NCI-H510A treated with DMSO at 0.1 percent for 48 hours (cell line): ENCODE measurements around the gene CD81.
"Not testable (repeated sequence)": the region's sequence is repeated elsewhere in the genome, so short reads cannot be mapped to it uniquely, and the experiment has no call there.

Experiments used
- DNase-seq: peaks from one replicate; lab custom pipeline; 2025; lab: John Stamatoyannopoulos, UW

CD81 gene

DNA sequence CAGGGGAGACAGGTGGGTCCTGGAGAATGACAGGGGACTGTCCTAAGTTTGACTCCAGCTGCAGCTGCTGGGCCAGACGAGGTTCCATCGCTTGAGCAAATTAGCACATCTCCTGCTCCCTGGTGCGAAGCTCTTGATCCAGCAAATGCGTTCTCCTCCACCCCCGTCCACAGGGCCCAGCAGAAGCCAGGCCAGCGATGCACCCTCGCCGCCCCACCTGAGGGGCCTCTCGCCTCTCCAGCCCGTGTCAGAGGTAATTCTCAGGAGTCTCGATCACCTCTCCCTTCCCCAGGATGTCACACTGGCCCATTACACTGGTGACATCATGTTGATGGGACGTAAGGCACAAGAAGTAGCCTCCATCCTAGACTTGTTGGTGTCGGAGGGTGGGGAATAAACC is 19.5 kb upstream of the CD81 start:
- DNase-seq = not testable (repeated sequence)

DNA sequence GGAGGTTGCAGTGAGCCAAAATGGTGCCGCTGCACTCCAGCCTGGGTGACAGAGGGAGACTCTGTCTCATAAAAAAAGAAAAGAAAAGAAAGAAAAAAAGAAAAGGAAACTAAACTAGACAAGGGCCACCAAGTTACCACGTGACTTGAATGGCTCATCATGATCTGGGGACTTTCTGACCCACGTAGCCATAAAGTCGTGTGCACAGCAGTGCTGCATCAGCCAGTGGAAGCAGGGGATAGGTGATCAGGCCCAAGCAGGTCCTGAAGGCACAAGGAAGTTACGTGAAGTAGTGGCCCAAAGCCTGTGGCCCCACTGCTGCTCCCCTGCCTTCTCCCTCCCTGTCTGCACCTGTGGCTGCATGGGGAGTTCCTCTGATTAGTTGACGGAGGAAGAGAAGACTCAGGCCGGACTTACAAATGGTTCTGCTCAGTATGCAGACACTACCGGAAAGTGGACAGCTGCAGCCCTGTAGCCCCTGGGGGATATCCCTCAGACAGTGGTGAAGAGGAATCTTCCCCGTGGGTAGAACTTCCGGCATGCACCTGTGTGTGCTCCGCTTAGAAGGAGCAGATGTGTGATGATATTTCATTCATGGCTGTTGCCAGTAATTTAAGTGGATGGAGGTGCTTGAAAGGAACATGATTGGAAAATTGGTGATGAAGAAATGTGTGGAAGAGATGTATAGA is 18.2 kb upstream of the CD81 start:
- no peak for DNase-seq

DNA sequence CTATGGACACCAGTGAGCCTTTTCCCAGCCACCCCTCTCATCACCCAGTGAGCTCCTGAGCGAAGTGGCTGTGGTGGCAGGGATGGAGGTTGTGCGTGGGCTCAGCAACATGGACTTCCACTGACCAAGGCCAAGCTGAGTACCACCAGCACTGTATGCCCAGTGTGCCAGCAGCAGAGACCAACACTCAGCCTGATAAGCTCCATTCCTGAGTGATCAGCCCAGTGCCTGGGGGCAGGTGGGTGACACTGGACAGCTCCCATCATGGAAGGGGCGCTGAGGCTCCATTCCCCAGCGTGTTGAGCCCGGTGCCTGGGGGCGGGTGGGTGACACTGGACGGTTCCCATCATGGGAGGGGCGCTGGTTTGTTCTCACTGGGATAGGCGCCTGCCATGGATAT is 17.6 kb upstream of the CD81 start:
- DNase-seq = no peak

DNA sequence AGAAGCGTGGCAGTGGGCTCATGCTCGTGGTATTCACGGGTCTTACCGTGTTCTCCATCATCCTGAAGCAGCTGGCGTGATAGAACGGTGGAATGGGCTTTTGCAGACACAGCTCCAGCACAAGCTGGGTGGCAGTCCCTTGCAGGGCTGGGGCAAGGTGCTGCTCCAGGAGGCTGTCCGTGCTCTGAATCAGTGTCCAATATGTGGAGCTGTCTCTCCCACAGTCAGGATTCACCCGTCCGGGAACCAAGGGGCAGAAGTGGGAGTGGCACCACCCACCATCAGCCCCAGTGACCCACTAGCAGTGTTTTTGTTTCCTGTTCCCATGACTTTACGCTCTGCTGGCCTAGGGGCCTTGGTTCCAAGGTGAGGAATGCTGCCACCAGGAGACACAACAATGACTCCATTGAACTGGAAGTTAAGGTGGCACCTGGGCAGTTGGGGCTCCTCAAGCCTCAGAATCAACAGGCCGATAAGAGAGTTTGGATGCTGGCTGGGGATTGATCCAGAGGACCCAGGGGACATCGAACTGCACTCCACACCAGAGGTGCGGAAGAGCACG is 16.9 kb upstream of the CD81 start:
- DNase-seq = no peak

DNA sequence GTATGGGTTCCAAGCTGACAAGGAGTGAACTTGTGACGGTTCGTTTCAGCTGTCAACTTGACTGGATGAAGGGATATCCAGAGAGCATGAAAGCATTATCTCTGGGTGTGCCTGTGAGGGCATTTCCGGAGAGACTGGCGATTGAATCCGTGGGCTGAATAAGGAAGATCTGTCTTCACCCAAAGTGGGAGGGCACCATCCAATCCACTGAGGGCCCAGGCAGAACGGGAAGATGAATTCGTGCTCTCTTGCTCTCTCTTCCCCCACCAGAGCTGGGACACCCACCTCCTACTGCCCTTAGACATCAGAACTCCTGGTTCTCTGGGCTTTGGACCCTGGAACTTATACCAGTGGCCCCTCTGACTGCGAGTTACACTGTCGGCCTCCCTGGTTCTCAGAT is 15.5 kb upstream of the CD81 start:
- no peak for DNase-seq

DNA sequence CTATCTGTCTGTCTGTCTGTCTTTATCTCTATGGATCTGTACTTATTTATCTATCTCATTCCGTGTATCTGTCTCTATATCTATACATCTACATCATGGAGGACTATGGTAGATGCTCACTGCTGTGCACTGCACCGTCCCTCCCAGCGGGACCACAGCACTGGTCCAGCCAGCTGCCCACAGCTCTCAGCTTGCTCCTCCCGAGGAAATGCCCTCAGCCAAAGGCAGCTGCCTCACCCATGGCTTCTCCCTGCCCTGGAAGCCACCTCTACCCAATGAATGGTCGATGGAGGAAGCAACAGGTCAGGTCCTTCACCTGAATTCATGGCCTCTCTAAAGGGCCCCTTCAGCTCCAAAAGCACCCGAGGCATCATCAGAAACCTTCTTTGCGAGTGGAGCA is 14.7 kb upstream of the CD81 start:
- no peak for DNase-seq

DNA sequence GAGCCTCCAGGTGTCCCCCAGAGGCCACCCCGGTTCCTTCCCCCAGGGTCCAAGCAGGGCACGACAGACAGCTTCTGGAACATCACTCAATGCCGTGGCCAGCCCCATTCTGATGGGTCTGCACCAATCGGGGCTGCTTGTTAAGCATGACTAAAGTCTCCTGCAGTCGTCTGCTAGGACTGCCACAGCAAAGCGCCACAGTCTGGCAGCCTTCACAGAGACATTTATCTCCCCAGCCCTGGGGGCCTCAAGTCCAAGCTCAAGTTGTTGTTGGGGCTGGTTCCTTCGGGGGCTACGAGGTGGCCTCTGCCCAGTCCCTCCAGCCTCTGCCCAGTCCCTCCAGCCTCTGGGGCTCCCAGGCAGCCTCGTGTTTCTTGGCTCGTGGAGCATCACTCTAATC is 14.0 kb upstream of the CD81 start:
- DNase-seq = no peak

DNA sequence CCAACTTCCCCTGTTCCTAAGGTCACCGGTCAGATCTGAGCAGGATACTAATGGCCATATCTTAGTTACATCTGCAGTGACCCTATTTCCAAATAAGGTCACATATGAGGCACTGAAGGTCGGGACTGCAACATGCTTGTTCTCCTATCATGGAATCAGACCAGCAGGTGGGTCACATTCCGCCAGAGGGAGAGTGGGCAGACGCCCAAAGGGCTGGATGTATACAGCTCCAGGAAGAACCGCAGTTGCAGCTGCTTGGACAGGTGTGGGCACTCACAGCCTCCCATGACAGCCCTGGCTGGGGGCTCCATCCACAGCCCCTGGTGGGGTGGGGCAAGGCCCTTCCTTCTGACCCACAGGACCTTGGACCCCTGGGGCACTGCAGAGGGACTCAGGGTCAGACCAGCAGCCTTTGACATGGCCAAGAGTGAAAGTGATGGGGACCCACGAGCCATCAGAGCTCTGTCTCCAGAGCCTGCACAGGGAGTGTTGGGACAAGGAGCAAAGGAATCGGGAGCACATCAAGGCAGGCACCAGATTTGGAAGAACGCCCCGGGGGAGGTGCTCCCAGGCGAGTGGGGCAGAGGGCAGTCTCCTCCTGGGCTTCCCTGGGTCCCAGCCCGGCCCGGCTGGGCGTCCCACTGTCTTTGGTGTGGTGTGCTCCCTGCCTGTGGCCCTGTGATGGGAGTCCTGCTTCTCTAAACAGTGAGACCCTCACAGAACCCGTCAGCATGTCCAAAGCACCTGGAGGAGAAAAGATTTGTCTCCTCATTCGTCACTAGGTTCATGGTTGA is 13.3 kb upstream of the CD81 start:
- DNase-seq = no peak

DNA sequence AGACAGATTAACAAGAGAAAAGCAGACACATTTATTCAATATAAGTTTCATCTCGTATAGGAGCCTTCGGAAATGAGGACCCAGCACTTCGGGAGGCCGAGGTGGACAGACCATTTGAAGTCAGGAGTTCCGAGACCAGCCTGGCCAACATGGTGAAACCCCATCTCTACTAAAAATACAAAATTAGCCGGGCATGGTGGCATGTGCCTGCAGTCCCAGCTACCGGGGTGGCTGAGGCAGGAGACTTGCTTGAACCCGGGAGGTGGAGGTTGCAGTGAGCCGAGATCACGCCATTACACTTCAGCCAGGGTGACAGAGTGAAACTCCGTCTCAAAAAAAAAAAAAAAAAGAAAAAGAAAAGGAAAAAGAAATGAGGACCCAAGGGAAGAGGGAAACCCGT is 12.7 kb upstream of the CD81 start:
- not testable (repeated sequence) for DNase-seq

DNA sequence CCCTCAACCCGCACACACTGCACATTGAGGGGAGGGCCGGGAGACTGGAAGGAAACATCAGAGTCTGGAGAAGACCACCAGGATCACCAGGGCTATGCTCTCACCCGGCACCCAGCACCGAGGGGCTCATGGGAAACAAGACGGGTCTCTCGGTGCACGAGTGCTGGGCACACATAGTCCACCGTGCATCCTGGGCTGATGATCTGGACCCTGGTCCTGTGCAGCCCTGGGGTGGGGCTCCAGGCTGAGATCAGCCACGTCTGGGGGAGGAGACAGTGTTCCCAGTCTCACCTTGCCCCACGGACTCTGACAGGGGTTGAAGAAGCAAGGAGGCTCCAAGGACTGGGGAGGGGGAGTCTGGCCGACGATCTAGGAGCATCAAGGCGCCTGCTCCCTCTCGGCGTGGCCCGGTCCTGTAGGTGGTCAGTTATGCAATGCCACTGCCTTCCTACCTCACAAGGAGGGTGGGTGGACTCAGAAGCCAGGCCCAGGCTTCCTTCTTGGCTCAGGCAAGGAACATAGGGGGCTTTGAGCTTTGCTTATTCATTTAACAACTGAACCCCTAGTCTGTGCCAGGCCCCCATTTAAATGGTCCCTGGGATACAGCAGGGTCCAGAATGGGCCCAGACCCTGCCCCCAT is 11.4 kb upstream of the CD81 start:
- DNase-seq = no peak

DNA sequence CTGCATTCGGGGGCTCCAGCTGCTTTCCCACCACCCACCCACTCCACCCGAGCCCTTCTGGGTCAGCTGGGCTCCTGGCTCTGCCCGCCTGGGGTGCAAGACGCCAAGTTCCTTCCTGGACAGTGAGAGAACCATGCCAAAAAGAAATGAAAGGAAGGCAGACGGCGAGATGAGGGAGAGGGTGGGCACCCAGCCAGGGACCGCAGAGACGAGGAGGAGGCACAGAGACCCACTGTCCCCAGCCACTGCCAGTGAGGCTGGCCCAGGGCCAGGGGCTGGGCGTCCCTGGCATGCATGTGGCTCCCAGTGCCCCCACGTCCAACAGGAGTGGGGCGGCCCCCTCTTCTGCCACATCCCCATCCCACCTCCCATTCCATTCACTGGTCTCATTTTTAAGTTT is 10.8 kb upstream of the CD81 start:
- DNase-seq = no peak

DNA sequence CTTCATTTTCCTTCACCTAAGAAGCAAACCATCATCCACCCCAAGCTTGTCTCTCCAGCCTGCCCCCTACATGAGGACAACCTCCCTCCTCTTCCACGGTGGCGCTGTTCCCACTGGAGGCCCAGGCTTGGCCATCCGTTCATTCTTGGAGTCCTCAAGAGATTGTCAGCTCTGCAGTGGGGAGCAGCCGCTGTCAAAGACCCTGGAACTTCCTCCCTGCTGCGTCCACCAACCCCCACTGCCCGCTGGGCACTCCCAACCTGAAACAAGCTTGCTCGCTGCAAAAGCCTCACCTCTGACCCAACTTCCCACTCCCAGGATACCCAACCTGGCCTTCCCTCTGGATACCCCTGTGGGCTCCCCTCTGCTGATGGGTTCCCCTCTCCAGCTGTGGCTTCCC is 10.4 kb upstream of the CD81 start:
- no peak for DNase-seq

DNA sequence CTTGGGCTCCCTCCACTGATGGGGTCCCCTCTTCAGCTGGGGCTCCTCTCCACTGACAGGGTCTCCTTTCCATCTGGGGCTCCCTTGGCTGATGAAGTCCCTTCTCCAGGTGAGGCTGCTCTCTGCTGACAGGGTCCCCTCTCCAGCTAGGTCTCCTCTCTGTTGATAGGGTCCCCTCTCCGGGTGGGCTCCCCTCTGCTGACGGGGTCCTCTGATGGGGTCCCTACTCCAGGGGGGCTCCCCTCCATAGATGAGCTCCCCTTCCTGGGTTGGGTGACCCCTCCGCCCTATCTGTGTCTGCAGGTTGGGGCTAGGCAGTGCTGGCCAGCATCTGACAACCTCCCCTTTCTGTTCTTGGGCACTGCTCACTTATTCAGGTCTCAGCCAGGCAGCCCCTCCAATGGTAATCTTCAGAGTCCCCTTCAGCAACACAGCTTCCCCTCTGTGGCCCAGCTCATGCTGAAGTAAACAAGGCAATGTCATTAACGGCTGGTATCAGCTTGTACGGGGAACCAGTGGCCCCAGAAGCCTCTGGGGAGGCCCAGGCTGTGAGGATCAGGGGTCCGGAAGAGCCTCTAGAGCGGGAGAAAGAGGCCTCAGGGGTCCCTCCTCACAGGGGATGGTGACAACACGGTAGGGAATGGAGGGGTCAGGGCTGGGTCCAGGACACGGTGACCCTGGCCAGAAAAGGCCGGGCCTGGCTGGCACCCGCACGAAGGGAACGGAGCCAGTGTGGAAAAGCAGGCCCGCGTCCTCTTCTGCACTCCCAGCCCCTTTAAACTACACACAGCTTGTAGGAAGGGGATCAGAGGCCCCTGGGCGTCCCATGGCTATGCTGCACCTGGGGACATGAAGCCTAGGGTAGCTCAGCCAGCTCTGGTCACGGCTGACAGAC is 9.6 kb upstream of the CD81 start:
- DNase-seq = no peak

DNA sequence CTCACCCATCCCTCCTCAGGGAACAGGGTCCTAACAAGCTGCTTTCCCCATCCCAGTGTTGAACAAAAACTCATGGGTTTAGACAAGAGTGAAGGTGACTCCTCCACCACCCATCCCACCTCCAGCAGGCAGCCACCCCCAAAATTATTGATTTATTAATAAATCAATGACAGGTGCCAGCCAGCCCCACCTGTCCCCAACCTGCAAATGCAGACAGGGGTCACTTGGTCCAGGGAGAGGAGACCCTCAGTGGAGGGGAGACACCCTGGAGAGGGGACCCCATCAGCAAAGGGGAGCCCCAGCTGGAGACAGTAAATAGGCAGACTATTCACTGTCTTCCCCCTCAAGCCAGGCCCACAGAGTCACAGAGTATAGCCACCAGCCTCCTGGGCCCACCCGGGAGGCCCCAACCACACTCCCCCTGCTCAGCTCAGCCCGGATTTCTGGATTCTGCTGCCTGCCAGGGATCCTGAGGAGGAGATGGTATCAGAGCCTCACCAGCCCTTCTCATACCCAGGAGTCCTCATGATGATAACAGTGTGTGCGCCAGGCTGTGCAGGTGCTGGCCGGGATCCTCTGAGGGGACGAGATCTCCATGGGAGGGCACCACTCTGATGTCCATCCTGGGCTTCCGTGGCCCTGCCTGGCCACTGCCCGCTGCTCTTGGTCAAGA is 8.8 kb upstream of the CD81 start:
- no peak for DNase-seq

DNA sequence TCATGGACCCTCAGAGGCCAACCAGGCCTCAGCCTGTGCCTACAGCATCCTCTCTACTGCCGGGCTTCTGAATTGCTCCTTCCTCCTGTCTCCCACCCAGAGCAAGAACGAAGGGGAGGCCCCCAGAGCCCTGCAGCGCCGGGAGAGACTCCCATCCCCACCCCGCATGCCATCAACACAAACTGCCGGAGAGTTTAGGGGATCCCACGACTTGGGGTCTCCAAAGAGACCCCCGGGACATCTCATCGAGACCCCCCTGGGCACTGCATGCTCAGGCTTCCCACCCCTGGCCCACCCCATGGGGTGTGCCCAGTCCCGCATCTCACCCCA is 8.3 kb upstream of the CD81 start:
- DNase-seq = no peak

DNA sequence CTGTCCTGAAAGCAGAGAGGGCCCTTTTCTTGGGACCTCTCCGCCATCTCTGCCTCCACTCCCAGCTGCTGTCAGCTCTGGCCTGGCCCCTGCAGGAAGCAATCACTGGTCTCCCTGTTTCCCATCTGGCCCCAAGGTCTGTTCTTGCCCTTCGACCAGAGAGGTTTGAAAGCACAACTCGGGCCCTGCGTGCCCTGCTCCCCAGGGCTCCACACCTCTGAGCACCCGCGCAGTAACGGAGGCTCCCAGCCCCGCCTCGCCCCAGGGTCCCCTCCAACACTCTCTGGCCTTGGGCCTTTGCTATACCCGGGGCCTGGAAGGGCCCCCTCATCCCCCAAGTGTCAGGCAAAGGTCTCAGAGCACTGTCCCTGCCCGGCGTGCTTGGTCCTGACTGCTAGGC is 7.8 kb upstream of the CD81 start:
- DNase-seq = no peak

DNA sequence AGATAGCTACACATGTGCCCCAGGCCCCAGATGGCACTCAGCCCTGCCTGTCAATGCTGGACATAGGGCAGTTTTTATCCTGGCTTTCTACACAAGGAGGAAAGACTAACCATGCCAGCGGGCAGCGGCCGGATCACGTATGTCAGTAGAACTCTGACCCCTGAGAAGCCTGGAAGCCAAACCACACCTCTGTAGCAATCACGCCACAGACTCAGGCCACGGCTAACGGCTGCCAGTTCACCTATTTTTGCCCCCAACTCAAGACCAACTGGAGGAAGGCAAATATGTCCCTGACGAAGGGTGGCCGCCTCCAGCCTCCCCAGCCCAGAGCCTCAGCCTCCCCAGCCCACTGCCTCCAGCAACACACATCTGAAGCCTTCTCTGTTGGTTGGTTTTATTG is 7.2 kb upstream of the CD81 start:
- no peak for DNase-seq

DNA sequence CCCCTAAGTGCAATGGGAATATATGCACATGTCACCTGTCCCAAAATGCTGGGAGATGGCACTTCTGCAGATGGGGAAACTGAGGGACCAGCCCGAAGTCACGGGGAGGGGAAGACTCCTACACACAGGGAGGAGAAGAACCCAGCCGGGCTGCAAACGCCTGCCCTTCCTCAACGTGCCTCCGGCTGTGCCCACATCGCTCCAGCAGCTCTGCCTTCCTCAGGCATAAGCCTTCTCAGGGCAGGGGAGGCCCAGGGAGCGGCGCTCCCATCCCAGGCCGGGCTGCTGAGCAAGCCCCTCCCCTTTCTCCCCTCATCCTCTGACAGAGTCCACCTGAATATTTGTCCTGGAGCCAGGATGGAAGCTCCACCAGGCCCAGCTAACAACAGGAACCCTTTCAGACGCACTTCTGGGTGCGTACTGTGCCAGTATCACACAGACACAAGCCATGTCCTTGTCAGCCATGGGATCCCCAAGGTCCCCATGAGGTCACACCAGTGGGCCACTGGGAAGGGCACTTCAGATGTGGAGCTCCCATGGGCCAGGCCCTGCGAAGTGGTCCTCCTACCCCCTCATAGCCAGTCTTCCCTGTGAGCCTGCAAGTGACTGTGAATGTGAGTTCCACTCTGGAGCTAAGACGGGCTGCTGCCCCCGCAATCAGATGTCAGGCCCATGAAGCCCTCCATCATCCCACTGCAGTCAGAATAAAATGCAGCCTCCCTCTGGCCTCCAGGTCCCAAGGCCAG is 2.5 kb upstream of the CD81 start:
- DNase-seq = no peak

DNA sequence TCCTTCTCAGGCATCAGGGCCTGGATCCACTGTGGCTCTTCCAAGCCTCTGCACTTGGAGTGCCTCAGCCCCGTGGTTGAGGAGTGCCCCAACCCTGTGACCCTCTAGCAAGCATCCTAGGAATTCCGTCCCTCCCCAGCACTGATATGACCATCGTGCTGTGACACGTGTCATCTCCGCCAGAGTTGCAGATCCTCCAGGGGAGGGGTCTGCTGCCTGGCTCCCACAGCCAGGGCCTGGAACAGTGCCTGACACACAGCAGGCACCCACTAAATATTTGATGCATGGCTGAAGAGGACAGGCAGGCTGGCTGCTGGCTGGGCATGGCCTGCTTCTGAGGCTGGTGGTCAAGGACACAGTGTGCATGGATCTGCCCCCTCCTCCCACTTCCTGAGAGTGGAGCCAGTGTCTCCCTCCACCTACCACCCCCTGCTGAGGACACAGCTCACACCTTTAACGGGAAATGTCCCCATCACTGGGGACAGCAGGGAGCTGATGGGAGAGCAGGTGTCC is 1.7 kb upstream of the CD81 start:
- DNase-seq = no peak

DNA sequence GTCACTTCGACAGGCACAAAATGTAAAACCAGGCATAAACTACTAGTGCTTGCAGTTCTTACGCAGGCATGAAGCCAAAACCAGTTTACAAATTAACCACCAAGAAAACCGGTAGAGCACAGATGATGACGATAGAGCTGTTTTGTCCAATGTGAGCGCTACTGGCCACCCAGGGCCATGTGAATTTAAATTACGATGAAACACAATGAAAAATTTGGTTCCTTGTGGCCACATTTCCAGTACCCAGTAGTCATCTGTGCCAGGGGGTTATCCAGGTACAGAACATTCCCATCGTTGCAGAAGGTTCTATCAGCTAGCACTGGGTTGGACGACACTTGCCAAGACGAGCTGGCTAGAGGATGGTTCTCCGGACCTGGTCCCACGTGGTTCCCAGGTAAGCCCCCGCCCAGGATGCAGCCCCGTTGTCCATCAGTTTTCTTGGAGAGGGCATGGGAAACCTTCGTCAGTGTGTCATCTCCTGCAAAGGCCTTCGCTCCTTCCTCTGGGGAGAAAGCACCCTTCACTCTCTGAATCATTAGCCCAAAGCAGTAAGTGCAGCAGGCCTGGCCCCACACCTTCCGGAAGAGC is 1.1 kb upstream of the CD81 start:
- no peak for DNase-seq
